Activated CD8-positive, alpha-beta memory T cell treated with anti-CD3 and anti-CD28 coated beads, Interleukin-2, amount 50 U/mL, for 24 hours (primary cell): ENCODE data around the gene LAYN.

ENCODE experiments used
- DNase-seq: peaks from one replicate; pipeline ENCODE4 v3.0.0-alpha.2; 2020; ENCODE audit errors: extremely low read depth

Gene LAYN

DNA sequence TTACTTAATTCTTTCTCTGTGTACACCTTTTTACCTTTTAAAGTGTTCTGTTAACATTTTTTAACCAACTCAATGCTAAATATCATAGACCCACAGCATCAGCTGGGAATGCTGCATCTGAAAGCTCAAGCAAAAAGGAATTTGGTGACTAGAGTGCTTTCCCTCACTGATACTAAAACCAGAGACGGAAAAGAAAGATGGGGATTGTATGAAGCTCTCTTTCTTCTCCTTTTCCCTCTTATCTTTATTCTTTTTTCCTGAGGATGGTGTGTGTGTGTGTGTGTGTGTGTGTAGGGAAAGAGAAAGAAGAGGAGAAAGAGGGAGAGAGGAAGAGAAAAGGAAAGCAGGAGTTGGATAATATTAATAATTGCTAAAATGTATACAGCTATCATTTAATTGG lies 57.6 kb downstream of the LAYN start:
- DNase-seq: no peak

DNA sequence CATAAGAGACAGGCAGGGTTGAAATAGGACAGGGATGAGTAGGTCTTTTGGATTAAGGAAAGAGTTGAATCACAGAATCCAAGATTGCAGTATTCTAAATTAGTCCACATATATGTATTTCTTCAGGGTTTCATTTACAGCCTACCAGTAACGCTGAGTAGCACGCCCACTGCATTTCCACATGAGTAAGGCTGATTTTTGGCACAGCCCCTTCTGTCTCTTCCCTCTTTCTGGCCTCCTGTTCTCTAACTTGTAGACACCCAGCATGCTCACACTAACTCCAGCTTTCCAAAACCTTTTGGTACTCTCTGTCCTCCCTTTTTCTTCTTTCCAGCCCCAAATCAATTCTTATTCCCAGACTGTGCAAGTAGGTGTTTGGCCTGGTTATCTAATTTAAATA lies 58.0 kb downstream of the LAYN start:
- DNase-seq: no peak

DNA sequence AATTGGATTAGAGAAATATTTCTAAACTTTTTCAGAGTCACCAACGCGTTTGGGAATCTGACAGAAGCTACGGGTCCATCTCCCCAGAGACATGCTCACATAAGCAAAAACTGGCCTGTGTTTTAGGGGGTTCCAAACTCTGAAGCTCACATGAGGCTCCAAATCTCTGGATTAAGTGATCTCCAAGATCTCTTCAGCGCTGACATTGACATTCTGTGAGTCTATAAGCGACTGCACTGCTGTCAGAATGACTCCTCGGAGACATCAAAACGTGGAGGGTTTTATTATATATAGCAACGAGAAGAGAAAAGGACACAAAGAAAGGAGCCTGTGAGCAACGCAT lies 61.1 kb downstream of the LAYN start:
- no peak for DNase-seq

DNA sequence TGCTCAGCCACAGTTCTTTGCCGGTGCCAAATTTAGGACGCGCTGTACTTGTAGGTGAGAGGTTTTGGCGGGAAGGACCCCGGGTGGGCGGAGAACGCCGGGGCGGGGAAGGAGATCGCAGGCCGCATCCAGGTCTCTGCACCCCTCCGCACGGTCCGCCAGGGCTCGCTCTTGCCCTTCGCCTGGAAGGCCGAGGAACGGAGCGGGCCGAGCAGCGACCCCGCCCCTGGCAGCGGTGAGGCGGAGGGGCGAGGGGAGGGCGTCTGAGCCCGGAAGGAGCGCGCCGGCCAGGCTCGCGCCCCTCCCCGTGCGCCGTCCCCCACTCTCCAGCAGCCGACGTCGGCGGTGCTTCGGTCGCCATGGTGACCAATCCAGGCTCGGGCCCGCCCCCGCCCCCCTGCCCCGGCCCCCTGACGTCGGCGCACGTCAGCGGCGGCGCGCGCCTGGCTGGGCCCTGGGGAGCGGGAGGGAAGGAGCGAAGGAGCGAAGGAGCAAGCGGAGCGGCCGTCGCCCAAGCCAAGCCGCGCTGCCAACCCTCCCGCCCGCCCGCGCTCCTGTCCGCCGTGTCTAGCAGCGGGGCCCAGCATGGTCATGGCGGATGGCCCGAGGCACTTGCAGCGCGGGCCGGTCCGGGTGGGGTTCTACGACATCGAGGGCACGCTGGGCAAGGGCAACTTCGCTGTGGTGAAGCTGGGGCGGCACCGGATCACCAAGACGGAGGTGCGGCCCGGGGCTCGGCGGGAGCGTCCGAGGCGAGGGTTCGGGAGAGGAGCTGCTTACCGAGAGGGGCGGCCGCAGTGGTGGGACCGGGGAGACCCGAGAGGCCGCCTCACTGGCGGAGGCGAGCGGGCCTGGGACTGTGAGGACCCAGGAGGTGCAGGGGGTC lies 61.7 kb downstream of the LAYN start, which contains the start of gene SIK2:
Gene SIK2 (plus strand): TSS at position 471 of the 886 bp plus-strand sequence. CDS start 115 bp downstream, at position 586.
- peak; percentile 77 for DNase-seq

DNA sequence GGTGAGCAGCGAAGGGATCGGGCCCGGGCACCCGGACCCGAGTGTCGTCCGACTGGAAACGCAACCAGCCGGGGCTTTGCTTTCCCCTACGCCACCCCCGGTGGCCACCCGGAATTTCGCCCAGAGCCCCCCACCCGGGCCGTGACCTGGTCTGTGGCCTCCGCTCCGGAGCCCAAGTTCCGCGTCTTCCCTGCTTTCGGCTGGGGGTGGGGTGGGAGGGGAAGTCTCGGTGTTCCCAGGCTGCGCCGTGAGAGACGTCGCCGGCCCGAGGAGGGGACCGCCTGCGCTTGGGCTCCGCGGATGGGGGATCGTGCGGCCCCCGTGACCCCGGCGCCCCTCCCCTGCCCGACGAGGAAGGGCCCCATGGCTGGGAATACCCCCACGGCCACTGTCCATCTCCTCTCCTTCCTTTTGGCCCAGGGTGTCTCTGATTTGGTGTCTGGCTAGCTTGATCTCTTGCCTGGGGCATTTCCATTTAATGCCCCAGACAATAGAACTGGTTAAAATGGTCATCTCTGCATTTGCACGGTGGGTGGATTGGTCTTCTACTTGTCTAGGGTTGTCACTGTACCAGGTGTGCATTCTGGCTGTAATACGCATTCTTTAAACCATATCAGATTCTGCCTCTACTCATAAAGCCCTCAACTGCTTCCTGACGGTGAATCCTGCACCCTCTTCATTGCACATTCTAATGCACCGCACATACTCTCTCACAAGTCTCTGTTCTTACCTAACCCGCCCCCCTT lies 62.5 kb downstream of the LAYN start:
- no peak for DNase-seq

DNA sequence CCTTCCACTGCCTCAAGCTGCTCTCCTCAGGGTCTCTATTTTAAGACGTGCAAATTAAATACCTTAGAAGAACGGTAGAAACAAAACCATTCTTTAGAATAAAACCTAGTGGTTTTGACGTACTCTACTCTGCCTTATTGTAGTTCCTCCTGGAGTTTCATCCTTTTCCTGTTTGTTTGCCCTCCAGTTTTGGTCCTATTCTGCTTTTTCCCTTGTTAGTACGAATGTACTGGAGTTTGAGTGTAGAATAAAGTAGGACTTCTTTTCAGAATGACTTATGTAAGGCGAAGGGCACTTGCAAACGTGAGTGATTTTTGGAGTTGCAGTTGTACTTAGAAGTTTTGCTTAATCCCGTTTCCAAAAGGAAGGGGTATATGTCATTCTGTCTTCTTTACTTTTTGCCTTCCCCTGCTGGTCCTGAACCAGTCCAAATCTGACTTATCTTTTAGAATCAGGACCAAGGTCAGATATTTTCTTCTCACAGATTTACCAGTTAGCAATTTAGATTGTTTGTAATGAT lies 63.2 kb downstream of the LAYN start:
- no peak for DNase-seq

DNA sequence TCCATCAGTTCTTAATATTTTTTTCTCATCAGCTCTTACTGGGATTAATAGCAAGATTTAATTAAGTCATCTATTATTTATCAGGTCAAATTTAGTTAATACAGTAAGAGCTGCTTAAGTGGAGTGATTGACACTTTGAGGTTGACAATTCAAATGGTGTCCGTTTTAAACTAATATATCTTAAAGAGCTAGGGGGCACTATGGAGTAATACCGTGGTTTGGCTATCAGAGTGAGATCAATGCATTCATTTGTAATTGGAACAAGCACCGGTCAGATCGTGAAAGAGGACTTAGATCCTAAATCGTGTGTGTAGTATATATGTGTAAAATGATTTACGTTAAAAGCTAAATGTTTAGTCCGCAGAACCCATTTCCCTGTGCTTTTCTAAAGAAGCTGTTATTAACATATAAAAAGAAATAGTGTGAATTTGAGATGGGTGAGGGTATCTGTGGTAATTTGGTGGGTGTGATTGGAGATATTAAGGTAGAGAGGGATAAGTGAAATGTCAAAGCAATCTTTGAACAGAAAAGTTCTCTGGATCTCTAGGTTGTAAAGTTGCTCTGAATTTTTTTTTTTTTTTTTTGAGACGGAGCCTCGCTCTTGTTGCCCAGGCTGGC lies 64.0 kb downstream of the LAYN start:
- no peak for DNase-seq

DNA sequence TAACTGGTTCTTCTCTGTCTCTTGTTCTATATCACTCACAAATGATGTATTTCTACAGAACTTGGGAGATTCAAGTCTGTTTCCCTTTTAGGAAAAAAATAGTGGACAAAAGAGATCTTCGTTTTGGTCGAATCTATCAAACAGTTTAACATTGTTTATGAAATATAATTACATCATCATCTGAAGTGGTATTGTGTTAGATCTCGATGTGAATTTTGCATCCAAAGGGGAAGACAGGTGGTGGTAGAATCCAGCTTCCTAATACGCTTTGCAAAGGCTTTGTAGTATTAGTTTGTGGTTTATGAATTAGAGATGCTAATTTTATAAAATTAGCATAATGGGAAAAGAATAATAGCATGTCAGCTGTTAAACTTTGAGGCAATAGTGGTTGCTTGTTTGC lies 65.2 kb downstream of the LAYN start:
- no peak for DNase-seq

DNA sequence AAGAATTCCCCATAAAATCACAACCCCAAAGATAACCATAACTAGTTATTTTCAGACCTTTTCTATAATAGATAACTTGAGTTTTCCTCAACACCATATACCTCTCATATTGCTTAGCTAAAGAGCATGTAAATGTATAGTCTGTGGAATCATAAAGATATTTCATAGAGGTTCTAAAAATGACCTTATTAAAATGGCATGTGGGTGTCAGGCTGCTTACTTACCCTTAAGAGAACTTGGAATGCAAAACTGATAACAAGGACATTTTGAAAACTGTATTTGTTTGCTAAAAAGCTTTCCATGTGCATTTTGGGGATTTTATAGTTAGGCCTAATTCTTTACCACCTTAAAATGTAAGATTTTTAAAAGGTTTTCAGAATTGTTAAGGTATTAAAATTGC lies 66.5 kb downstream of the LAYN start:
- DNase-seq: no peak

DNA sequence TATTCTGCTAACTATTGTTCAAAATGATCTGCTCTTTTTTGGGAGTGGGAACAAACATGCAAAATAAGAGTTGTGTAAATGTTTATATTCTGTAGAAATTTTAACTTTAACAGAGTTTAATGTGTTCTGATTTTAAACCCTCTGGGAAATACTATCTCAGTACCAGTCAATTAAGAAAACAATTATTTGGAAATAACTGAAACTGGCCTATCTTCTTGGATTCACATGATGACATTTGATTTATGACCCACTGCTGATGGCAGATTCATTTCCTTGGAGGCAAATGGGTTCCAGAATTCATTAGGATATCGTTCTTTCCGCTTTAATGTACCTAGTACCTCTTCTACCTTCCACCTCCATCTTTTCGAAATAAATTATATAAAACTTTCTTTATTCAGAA lies 67.2 kb downstream of the LAYN start:
- no peak for DNase-seq
